A172 (cell line): ENCODE results near the gene KLHL36. TPM values are rescaled to one million over a fixed set of nuclear protein-coding genes. Genes with fewer than 3 reads are reported as not detected.
"Not testable (repeated sequence)": the region's sequence is repeated elsewhere in the genome, so short reads cannot be mapped to it uniquely, and the experiment has no call there.

Experiments used
- DNase-seq: peaks from one replicate; pipeline ENCODE4 v3.0.0-alpha.2; 2015; ENCODE audit warnings: low spot score
- total RNA-seq: library from RNA; depleted of rRNA; stranded (reverse); fragments of >200 nt; shearing (Covaris generic); gene quantifications from 2 replicates; pipeline ENCODE4 v1.2.3, GENCODE V29; 2014; rRNA removed

The KLHL36 gene
- total RNA-seq, 1 experiment from 2014 or later, result 38.0 TPM

GRCh38 chr16:84693869-84694268 lies 45.6 kb downstream of the KLHL36 start:
- DNase-seq, result not testable (repeated sequence)

GRCh38 chr16:84694980-84695379 lies 46.7 kb downstream of the KLHL36 start:
- no peak for DNase-seq

GRCh38 chr16:84699147-84699711 lies 50.9 kb downstream of the KLHL36 start:
- no peak for DNase-seq

- DNase-seq, result peak; percentile 50
Measured at GRCh38 chr16:84699712-84700445, 51.6 kb downstream of the KLHL36 start, which contains the start of gene USP10. TSS of gene USP10 (plus strand) at chr16:84700000. CDS start at chr16:84700091, 91 bp downstream.

- DNase-seq, result no peak
Measured at GRCh38 chr16:84700446-84701300, 52.4 kb downstream of the KLHL36 start.

- no peak for DNase-seq
Measured at GRCh38 chr16:84703681-84704080, 55.4 kb downstream of the KLHL36 start.

- DNase-seq, result no peak
Measured at GRCh38 chr16:84704253-84704652, 55.9 kb downstream of the KLHL36 start.

GRCh38 chr16:84706856-84707255 lies 58.5 kb downstream of the KLHL36 start:
- DNase-seq, result no peak

GRCh38 chr16:84709609-84710008 lies 61.3 kb downstream of the KLHL36 start:
- no peak for DNase-seq

GRCh38 chr16:84710686-84711085 lies 62.4 kb downstream of the KLHL36 start:
- DNase-seq, result no peak

Other genes starting within 250 kb of the KLHL36 start
- 21.0 and 28.4 TPM in 2 replicates for gene MEAK7, start 143.9 kb upstream of the KLHL36 start, total RNA-seq
- 275 and 295 TPM in 2 replicates for gene COTL1, start 30.4 kb upstream of the KLHL36 start, total RNA-seq
- 76.5 and 106 TPM in 2 replicates for gene USP10, start 51.5 kb downstream of the KLHL36 start, total RNA-seq
- 0.95 and 1.1 TPM in 2 replicates for gene CRISPLD2, start 171.5 kb downstream of the KLHL36 start, total RNA-seq